DOHH2 (cell line): Measurements from ENCODE around the gene TAX1BP1.

Source experiments
- CTCF ChIP-seq: fragments of 200-600 bp; sonication (generic); IDR thresholded peaks from one replicate; pipeline ENCODE4 v1.5.1; 2014; ENCODE audit warnings: antibody characterized with exemption, mild to moderate bottlenecking, low read depth, low read length; ENCODE audit not compliant: poor library complexity, severe bottlenecking
- EZH2phosphoT487 ChIP-seq: fragments of 200-600 bp; sonication (generic); IDR thresholded peaks from 2 replicates; pipeline ENCODE4 v1.6.1; 2017; ENCODE audit warnings: borderline replicate concordance, mild to moderate bottlenecking, antibody characterized with exemption, low read length, moderate library complexity, mixed read lengths

GRCh38 chr7:27840313-27840712 lies 100.4 kb downstream of the TAX1BP1 start:
- TF ChIP-seq CTCF (no peak), EZH2phosphoT487 (no peak)
